HG03045 (cell line): ENCODE results near the gene PRLR.

ENCODE experiments used
- ATAC-seq: cut with Tn5 transposase; IDR thresholded peaks from one replicate; pipeline ENCODE4 v1.9.1; 2021; ENCODE audit warnings: mild to moderate bottlenecking, moderate library complexity; ENCODE audit not compliant: unreplicated experiment

Gene PRLR

GRCh38 chr5:35091704-35092103, 138.6 kb downstream of the PRLR start:
- ATAC-seq = no peak

- no peak for ATAC-seq
Measured at GRCh38 chr5:35089334-35090314, 140.7 kb downstream of the PRLR start.

GRCh38 chr5:35087991-35088390, 142.3 kb downstream of the PRLR start:
- ATAC-seq = no peak

GRCh38 chr5:35083150-35083549, 147.1 kb downstream of the PRLR start:
- ATAC-seq = no peak

GRCh38 chr5:35082530-35082929, 147.8 kb downstream of the PRLR start:
- no peak for ATAC-seq

GRCh38 chr5:35081134-35081533, 149.2 kb downstream of the PRLR start:
- no peak for ATAC-seq

GRCh38 chr5:35073160-35073559, 157.1 kb downstream of the PRLR start:
- no peak for ATAC-seq

- ATAC-seq = no peak
Measured at GRCh38 chr5:35069188-35069587, 161.1 kb downstream of the PRLR start.

- no peak for ATAC-seq
Measured at GRCh38 chr5:35067985-35068384, 162.3 kb downstream of the PRLR start.

- ATAC-seq = no peak
Measured at GRCh38 chr5:35066260-35066795, 164.0 kb downstream of the PRLR start.

- no peak for ATAC-seq
Measured at GRCh38 chr5:35063414-35063813, 166.9 kb downstream of the PRLR start.

GRCh38 chr5:35061211-35061770, 169.0 kb downstream of the PRLR start:
- no peak for ATAC-seq

- ATAC-seq = no peak
Measured at GRCh38 chr5:35060236-35060635, 170.1 kb downstream of the PRLR start.

- no peak for ATAC-seq
Measured at GRCh38 chr5:35059251-35059650, 171.0 kb downstream of the PRLR start.

- ATAC-seq = no peak
Measured at GRCh38 chr5:35058374-35058788, 171.9 kb downstream of the PRLR start.

GRCh38 chr5:35056686-35057085, 173.6 kb downstream of the PRLR start:
- ATAC-seq = no peak

GRCh38 chr5:35052838-35053237, 177.4 kb downstream of the PRLR start:
- no peak for ATAC-seq

GRCh38 chr5:35050541-35051126, 179.7 kb downstream of the PRLR start:
- ATAC-seq = no peak

- ATAC-seq = no peak
Measured at GRCh38 chr5:35048910-35049309, 181.4 kb downstream of the PRLR start.

GRCh38 chr5:35047785-35048404, 182.4 kb downstream of the PRLR start, which contains the start of gene AGXT2:
Gene AGXT2, minus strand, starts transcription at chr5:35047949. Its CDS starts 57 bp downstream, at chr5:35047892.
- no peak for ATAC-seq

GRCh38 chr5:35046774-35047173, 183.5 kb downstream of the PRLR start:
- ATAC-seq = no peak
